ENCODE measurements around the gene IWS1. TPM values are rescaled to one million over a fixed set of nuclear protein-coding genes. Genes with fewer than 3 reads are reported as not detected.

Gene IWS1
- total RNA-seq, 2 experiments from 2014 or later = 52.3 to 53.7 TPM

GRCh38 chr2:127504552-127505430 is 21.5 kb downstream of the IWS1 start:
- ATAC-seq (no peak), DNase-seq (no peak)
- Mint-ChIP-seq H3K4me1 (ENCODE audit: low read depth) (peaks cover 23% of the 10 kb centered on the region), H3K9me3 (no peaks in the 10 kb centered on the region), H3K27me3 (no peaks in the 10 kb centered on the region), H3K27ac (peak overlapping the region; percentile 39), H3K4me3 (no peak overlapping the region), H3K36me3 (ENCODE audit: low read depth) (peaks cover 49% of the 10 kb centered on the region)
- no peak for TF ChIP-seq CTCF (IDR thresholded peaks at IDR 0.05)
- CTCF ChIA-PET = interaction anchor here (1.4 to 2.4 kb wide), 2 partner anchors 26 to 308 kb away, joined by 4 to 13 read pairs; no protein-coding TSS in a partner anchor
- POLR2A ChIA-PET = interaction anchor here (0.9 to 1.4 kb wide), 3 partner anchors 9 to 22 kb away, joined by 3 to 5 read pairs (median 4); partner anchors contain the start of gene IWS1
- intact Hi-C loops (cut with micrococcal nuclease) = no loop called here

- TF ChIP-seq CTCF (IDR thresholded peaks at IDR 0.05) = no peak
- Mint-ChIP-seq H3K36me3 (ENCODE audit: low read depth) (peaks cover 52% of the 10 kb centered on the region), H3K4me1 (ENCODE audit: low read depth) (peaks cover 14% of the 10 kb centered on the region), H3K27me3 (no peaks in the 10 kb centered on the region), H3K27ac (peak overlapping the region; percentile 10), H3K9me3 (no peaks in the 10 kb centered on the region), H3K4me3 (no peak overlapping the region)
- ChIA-PET CTCF (no interaction called here), POLR2A (no interaction called here)
- ATAC-seq (no peak), DNase-seq (no peak)
- intact Hi-C loops (cut with micrococcal nuclease) = no loop called here
These were observed 22.8 kb downstream of the IWS1 start for GRCh38 chr2:127503491-127503890.

- no peak for ATAC-seq
- DNase-seq = no peak
- Mint-ChIP-seq H3K36me3 (ENCODE audit: low read depth) (peaks cover 56% of the 10 kb centered on the region), H3K4me1 (ENCODE audit: low read depth) (peaks cover 9% of the 10 kb centered on the region), H3K4me3 (no peak overlapping the region), H3K27me3 (no peaks in the 10 kb centered on the region), H3K9me3 (no peaks in the 10 kb centered on the region), H3K27ac (peak overlapping the region; percentile 44)
- no peak for TF ChIP-seq CTCF (IDR thresholded peaks at IDR 0.05)
- POLR2A ChIA-PET = no interaction called here
- CTCF ChIA-PET = interaction anchor here (1.4 kb wide), 1 partner anchor 93 kb away, joined by 3 read pairs; no protein-coding TSS in a partner anchor
- intact Hi-C loops (cut with micrococcal nuclease) = no loop called here
These were observed 27.9 kb downstream of the IWS1 start for GRCh38 chr2:127498386-127498785.

GRCh38 chr2:127490283-127490682 is 36.0 kb downstream of the IWS1 start:
- H3K4me3 Mint-ChIP-seq = no peak overlapping the region
- ChIA-PET CTCF (interaction anchor here (0.5 to 2.5 kb wide), 2 partner anchors 11 to 15 kb away, joined by 3 to 12 read pairs; no protein-coding TSS in a partner anchor), POLR2A (no interaction called here)
- H3K36me3 Mint-ChIP-seq (ENCODE audit: low read depth) = peaks cover 50% of the 10 kb centered on the region
- no peak overlapping the region for H3K27ac Mint-ChIP-seq
- ATAC-seq (no peak), DNase-seq (no peak)
- H3K4me1 Mint-ChIP-seq (ENCODE audit: low read depth) = peaks cover 28% of the 10 kb centered on the region
- H3K9me3 Mint-ChIP-seq = no peaks in the 10 kb centered on the region
- TF ChIP-seq CTCF (IDR thresholded peaks at IDR 0.05) = no peak
- no peaks in the 10 kb centered on the region for H3K27me3 Mint-ChIP-seq
- intact Hi-C loops (cut with micrococcal nuclease) = no loop called here
